GM10847 (cell line): Measurements from ENCODE around the gene OPN1MW2.
"Not testable (repeated sequence)": the region's sequence is repeated elsewhere in the genome, so short reads cannot be mapped to it uniquely, and the experiment has no call there.

Experiments used
- POLR2A ChIP-seq: IDR thresholded peaks from 2 replicates; pipeline ENCODE4 v1.6.1; 2011; ENCODE audit not compliant: insufficient read length; ENCODE audit errors: extremely low read depth

Gene OPN1MW2

DNA sequence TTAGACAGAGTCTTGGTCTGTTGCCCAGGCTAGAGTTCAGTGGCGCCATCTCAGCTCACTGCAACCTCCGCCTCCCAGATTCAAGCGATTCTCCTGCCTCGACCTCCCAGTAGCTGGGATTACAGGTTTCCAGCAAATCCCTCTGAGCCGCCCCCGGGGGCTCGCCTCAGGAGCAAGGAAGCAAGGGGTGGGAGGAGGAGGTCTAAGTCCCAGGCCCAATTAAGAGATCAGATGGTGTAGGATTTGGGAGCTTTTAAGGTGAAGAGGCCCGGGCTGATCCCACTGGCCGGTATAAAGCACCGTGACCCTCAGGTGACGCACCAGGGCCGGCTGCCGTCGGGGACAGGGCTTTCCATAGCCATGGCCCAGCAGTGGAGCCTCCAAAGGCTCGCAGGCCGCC is at the start of gene OPN1MW2:
TSS of gene OPN1MW2 (plus strand) at position 301 of the 400 bp plus-strand sequence. CDS start at position 361, 60 bp downstream.
- not testable (repeated sequence) for TF ChIP-seq POLR2A

DNA sequence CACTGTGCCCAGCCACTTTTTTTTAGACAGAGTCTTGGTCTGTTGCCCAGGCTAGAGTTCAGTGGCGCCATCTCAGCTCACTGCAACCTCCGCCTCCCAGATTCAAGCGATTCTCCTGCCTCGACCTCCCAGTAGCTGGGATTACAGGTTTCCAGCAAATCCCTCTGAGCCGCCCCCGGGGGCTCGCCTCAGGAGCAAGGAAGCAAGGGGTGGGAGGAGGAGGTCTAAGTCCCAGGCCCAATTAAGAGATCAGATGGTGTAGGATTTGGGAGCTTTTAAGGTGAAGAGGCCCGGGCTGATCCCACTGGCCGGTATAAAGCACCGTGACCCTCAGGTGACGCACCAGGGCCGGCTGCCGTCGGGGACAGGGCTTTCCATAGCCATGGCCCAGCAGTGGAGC is 37.3 kb upstream of the OPN1MW2 start, which contains the start of gene OPN1MW:
TSS of gene OPN1MW (plus strand) at position 301 of the 400 bp plus-strand sequence. CDS start at position 383, 82 bp downstream.
- not testable (repeated sequence) for TF ChIP-seq POLR2A

DNA sequence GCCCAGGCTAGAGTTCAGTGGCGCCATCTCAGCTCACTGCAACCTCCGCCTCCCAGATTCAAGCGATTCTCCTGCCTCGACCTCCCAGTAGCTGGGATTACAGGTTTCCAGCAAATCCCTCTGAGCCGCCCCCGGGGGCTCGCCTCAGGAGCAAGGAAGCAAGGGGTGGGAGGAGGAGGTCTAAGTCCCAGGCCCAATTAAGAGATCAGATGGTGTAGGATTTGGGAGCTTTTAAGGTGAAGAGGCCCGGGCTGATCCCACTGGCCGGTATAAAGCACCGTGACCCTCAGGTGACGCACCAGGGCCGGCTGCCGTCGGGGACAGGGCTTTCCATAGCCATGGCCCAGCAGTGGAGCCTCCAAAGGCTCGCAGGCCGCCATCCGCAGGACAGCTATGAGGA is 37.7 kb downstream of the OPN1MW2 start, which contains the start of gene OPN1MW3:
TSS of gene OPN1MW3 (plus strand) at position 301 of the 400 bp plus-strand sequence. CDS start at position 339, 38 bp downstream.
- not testable (repeated sequence) for TF ChIP-seq POLR2A
